GM19240 (cell line): ENCODE measurements around the gene CNTLN.
"Not testable (repeated sequence)": the region's sequence is repeated elsewhere in the genome, so short reads cannot be mapped to it uniquely, and the experiment has no call there.

Source experiments
- DNase-seq: peaks from one replicate; pipeline ENCODE4 v3.0.0; 2011; ENCODE audit warnings: low spot score; ENCODE audit not compliant: insufficient read length

CNTLN gene

GRCh38 chr9:17294822-17295624 is 160.2 kb downstream of the CNTLN start:
- no peak for DNase-seq

GRCh38 chr9:17315341-17315740 is 180.5 kb downstream of the CNTLN start:
- DNase-seq: no peak

- no peak for DNase-seq
Measured at GRCh38 chr9:17318821-17319320, 184.0 kb downstream of the CNTLN start.

- no peak for DNase-seq
Measured at GRCh38 chr9:17319864-17320263, 185.0 kb downstream of the CNTLN start.

GRCh38 chr9:17322882-17323864 is 188.3 kb downstream of the CNTLN start:
- DNase-seq: no peak

- no peak for DNase-seq
Measured at GRCh38 chr9:17328331-17328730, 193.5 kb downstream of the CNTLN start.

- no peak for DNase-seq
Measured at GRCh38 chr9:17330097-17330496, 195.3 kb downstream of the CNTLN start.

GRCh38 chr9:17332115-17332514 is 197.3 kb downstream of the CNTLN start:
- no peak for DNase-seq

GRCh38 chr9:17339156-17339555 is 204.3 kb downstream of the CNTLN start:
- no peak for DNase-seq

GRCh38 chr9:17342696-17343095 is 207.9 kb downstream of the CNTLN start:
- no peak for DNase-seq

- DNase-seq: no peak
Measured at GRCh38 chr9:17349831-17350230, 215.0 kb downstream of the CNTLN start.

GRCh38 chr9:17354006-17354405 is 219.2 kb downstream of the CNTLN start:
- DNase-seq: not testable (repeated sequence)

- no peak for DNase-seq
Measured at GRCh38 chr9:17361378-17361777, 226.5 kb downstream of the CNTLN start.

- DNase-seq: no peak
Measured at GRCh38 chr9:17367035-17367434, 232.2 kb downstream of the CNTLN start.

GRCh38 chr9:17380126-17380861 is 245.5 kb downstream of the CNTLN start:
- DNase-seq: no peak

GRCh38 chr9:17387565-17387964 is 252.7 kb downstream of the CNTLN start:
- DNase-seq: no peak

GRCh38 chr9:17389026-17389425 is 254.2 kb downstream of the CNTLN start:
- DNase-seq: no peak

GRCh38 chr9:17394881-17395510 is 260.2 kb downstream of the CNTLN start:
- no peak for DNase-seq

- DNase-seq: not testable (repeated sequence)
Measured at GRCh38 chr9:17397166-17397728, 262.4 kb downstream of the CNTLN start.

GRCh38 chr9:17398350-17398749 is 263.5 kb downstream of the CNTLN start:
- DNase-seq: no peak

- no peak for DNase-seq
Measured at GRCh38 chr9:17401858-17402257, 267.0 kb downstream of the CNTLN start.
